ENCODE results near the gene DNM2. TPM values are rescaled to one million over a fixed set of nuclear protein-coding genes. Genes with fewer than 3 reads are reported as not detected.
A peak's percentile ranks its signal among the peaks of the same experiment; 100 is the strongest.
"Not testable (repeated sequence)": the region's sequence is repeated elsewhere in the genome, so short reads cannot be mapped to it uniquely, and the experiment has no call there.

DNM2 gene
- polyA plus RNA-seq, 4 donors: 130 to 145 (median 136) TPM

DNA sequence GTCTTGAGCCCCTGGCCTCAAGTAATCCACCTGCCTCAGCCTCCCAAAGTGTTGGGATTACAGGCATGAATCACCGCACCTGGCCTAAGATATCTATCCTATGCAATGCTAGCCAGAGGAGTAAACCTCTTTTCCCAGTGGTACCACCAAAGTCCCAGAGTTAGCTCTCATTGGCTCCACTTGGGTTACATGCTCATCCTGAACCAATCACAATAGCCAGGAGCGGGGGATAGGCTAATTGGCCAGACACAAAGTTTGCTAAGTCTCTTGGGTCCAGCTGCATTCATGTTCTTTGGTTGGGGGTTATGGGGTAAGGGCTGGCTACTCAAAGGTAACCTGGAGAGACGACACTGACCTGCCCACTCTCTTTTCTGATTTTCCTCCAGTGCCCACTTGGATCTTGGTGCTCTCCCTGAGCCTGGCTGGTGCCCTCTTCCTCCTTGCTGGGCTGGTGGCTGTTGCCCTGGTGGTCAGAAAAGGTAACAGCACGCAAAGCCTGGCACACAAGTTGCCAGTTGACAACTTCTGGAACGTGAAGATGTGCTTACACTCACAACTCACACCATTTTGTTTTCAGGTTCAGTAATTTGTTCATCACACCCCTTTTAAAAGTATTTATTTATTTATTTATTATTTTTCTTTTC is 138.1 kb downstream of the DNM2 start:
- no peak for DNase-seq (ENCODE audit: low read depth in 4 of 4, low spot score in 3 of 4)

DNA sequence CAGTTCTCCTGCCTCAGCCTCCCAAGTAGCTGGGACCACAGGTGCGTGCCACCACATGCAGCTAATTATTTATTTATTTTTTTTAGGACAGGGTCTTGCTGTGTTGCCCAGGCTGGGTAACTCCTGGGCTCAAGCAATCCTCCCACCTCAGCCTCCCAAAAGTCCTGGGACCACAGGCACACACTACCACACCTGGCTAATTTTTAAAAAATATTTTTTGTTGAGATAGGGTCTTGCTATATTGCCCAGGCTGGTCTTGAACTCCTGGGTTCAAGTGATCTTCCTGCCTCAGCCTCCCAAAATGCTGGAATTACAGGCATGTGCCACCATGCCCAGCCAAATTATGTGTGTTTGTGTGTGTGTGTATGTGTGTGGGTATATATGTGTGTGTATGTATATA is 139.0 kb downstream of the DNM2 start:
- not testable (repeated sequence) for DNase-seq (ENCODE audit: low read depth in 4 of 4, low spot score in 3 of 4)

DNA sequence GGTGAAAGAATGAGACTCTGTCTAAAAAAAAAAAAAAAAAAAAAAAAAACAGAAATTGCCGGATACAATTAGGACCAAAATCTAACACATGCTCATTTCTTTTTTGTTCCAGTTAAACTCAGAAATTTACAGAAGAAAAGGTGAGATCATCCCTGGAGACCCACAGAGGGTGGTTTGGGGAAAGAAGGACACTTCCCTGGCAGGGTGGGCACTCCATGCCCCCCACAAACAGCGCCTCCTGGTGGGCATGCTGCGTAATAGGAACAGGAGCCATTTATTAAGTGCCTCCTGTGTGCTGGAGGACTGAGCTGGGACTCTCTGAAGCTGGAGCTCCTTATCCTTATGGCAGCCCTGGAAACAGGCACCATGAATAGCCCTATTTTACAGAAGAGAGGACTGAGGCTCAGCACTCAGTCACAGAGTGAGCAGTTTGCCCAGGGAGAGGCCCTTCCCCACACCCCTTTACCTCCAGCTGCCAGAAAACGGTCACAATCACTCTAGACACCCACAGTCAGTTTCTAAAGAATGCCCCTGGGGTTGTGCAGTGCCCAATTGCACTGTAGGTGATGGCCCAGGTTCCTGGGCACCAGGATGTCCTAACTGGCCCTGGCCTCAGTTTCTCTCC is 140.4 kb downstream of the DNM2 start:
- no peak for DNase-seq (ENCODE audit: low read depth in 4 of 4, low spot score in 3 of 4)

DNA sequence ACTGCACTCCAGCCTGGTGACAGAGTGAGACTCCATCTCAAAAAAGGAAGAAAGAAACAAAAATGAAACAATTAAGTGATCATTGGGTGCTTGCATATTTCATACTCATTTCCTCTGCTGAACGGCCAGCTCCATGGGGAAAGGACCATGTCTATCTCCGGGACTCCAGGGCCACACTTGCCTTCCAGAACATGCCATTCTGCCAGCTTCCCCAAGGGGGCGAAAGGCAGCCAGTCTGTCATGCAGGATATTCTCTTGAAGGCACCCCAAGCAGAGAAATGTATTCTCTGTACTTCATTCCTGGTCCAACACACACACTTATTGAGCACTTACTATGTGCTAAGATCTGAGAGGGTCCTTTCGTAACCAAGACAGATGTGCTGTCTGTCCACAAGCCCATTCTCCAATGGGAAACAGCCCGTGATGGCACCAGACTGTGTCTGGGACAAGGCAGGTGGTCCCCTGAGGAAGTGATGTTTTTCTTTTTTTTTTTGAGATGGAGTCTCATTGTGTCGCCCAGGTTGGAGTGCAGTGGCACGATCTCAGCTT is 143.3 kb downstream of the DNM2 start:
- no peak for DNase-seq (ENCODE audit: low read depth in 4 of 4, low spot score in 3 of 4)

DNA sequence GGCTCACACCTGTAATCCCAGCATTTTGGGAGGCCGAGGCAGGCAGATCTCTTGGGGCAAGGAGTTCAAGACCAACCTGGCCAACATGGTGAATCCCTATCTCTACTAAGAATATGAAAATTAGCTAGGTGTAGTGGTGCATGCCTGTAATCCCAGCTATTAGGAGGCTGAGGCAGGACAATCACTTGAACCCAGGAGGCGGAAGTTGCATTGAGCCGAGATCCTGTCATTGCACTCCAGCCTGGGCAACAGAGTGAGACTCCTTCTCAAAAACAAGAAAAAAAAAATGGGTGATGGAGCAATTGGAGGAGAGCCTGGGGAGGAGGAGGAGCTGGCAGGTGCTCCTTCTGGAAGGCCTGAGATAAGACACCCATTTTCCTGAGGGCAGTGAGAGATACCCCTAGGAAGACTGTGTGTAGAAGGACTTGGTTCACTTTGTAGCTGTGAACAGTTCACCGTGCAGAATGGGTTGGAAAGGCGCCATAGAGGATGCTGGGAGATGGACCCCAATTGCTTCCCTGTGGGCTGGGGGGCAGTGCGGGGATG is 144.8 kb downstream of the DNM2 start:
- no peak for DNase-seq (ENCODE audit: low read depth in 4 of 4, low spot score in 3 of 4)

DNA sequence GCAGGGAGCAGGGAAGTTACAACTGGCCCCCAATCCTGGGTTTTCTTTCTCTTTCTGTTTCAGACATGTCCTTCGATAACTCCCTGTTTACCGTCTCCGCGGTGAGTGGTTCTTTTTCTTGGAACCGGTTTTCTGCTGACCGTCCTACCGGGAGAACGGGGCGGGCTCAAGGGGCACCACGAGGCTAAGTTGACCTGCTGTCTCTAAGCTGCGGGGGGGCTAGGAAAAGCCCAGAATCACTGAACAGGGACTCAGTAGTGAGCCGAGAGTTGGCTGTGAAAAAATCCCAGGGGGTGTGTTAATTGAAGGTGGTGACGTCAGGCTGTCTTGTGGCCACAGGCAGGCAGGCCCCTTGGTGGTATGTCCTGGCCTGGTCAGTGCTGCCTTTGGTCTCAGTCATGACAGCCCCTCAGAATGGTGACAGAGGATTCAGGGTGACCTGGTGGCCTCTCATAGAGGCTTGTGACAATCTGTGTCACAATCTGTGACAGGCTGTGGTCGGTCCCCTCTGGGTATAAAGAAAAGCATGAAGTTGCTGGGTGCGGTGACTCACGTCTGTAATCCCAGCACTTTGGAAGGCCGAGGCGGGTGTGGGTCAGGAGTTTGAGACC is 145.3 kb downstream of the DNM2 start:
- no peak for DNase-seq (ENCODE audit: low read depth in 4 of 4, low spot score in 3 of 4)

DNA sequence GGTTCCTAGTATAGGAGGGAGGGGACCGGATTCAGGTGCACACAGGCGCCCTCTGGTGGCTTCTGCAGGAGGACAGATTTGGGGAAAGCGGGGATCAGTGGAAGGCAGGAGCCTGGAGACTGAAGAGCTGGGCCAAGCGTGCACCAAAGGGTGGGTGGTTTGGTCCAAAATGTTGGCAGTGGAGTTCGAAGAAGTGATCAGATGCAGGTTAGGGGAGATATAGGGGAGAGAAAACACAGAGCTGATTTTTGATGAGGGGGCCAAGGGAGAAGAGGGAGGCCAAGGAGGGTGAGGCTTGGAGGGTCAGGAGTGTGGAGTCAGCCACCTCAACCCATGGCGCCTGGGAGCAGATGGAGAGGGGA is 146.6 kb downstream of the DNM2 start:
- DNase-seq (ENCODE audit: low read depth in 4 of 4, low spot score in 3 of 4): peak in 3 of 4 donors; percentile 61 to 75 (median 65)

DNA sequence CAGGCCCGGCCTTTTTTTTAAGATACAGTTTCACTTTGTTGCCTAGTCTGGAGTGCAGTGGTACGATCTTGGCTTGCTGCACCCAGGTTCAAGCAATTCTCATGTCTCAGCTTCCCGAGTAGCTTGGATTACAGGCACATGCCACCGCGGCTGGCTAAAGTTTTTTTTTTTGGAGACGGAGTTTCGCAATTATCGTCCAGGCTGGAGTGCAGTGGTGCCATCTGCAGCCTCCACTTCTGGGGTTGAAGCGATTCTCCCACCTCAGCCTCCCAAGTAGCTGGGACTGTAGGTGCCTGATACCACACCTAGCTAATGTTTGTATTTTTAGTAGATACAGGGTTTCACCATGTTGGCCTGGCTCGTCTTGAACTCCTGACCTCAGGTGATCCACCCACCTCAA is 148.6 kb downstream of the DNM2 start:
- DNase-seq (ENCODE audit: low read depth in 4 of 4, low spot score in 3 of 4): no peak

DNA sequence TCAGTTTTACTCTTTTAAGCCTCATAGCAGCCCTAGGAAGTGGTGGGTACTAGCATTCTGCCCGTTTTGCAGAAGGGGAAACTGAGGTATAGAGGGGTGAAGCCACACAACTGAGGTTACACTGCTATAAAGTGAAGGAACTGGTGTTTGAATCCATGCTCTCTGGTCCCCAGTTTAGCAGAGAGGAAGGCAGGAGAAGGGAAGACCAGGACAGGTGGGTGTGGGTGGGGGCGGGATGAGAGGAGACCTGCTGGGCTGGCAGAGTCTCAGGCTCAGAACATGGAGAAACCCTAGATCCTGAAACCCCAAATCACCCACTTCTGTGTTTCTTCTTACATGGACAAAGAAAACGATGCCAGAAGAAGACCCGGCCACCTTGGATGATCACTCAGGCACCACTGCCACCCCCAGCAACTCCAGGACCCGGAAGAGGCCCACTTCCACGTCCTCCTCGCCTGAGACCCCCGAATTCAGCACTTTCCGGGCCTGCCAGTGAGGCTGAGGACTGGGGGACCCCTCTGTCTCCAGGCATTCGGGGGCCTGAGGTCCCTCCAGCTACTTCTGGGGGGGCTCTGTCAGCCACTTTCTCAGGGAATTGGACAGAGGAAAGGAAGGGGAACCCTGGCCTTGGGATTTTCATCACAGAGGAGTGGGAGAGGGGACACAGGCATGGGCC is 151.1 kb downstream of the DNM2 start:
- DNase-seq (ENCODE audit: low read depth in 4 of 4, low spot score in 3 of 4): no peak

DNA sequence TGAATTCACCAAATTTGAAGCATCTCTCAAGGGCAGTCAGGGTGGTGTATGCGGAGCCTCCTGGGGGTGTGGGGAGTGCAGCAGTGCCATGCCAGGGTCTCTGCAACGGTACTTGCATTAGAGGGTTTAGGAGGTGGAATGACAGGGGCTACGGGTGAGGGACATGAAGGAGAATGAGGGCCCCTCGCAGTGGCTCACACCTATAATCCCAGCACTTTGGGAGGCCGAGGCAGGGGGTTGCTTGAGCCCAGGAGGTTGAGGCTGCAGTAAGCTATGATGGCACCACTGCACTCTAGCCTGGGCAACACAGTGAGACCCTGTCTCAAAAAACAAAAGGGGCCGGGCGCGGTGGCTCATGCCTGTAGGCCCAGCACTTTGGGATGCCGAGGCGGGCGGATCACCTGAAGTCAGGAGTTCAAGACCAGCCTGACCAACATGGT is 152.0 kb downstream of the DNM2 start:
- not testable (repeated sequence) for DNase-seq (ENCODE audit: low read depth in 4 of 4, low spot score in 3 of 4)

DNA sequence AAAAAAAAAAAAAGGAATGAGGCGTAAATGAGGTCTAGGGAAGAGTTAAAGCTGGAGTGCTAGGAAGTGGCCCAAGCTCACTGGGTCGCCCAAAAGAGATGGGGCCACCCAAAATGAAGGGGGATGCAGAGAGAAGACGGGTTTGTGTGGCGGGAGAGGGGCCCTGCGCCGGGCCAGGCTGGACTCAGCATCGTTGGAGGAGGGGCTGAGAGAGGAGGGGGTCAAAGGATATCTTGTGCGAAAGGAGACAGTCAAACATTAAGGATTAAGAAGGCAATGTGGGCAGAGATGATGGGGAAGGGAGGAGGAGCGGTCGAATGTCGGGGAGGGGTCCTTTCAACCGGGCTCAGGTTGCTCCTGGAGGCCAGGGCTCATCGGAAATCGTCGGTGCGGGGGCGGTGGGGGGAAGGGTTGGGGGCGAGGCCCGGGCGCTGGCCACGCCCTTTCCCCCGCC is 152.6 kb downstream of the DNM2 start:
- DNase-seq (ENCODE audit: low read depth in 4 of 4, low spot score in 3 of 4): peak in 1 of 4 donors; percentile 72

DNA sequence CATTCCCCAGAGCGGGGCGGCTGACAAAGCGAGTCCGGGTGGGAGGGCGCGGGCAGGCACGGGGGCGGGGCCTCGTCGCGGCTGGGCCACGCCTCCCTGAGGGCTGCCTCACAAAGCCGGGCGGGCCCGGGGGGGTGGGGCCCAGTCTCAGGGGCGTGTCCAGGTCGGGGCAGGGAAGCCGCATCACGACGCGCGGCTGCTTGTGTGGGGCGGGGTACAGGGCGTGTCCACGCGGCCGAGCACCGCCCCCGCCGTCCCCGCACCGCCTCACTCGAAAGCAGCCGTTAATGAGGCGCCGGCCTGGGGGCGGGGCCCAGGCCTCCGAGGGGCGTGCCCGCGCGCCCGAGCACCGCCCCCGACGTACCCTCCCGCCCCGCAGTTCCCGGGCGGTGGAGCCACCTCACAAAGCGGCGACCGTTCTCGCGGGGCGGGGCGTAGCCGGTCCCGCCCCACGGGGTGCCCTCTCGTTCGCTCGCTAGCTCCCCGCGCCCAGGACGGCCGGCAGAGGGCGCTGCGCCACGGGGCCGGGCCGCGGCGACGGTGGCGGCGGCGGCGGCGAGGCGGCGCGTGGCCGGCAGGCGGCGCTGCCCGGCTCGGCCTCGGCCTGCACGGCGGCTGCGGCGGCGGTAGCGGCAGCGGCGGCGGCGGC is 153.2 kb downstream of the DNM2 start, which contains the start of gene CARM1:
Gene CARM1 (plus strand): TSS at position 599 of the 649 bp plus-strand sequence. CDS start 150 bp downstream, outside the sequence.
- DNase-seq (ENCODE audit: low read depth in 4 of 4, low spot score in 3 of 4): peak; percentile 94 to 96 (median 95)

DNA sequence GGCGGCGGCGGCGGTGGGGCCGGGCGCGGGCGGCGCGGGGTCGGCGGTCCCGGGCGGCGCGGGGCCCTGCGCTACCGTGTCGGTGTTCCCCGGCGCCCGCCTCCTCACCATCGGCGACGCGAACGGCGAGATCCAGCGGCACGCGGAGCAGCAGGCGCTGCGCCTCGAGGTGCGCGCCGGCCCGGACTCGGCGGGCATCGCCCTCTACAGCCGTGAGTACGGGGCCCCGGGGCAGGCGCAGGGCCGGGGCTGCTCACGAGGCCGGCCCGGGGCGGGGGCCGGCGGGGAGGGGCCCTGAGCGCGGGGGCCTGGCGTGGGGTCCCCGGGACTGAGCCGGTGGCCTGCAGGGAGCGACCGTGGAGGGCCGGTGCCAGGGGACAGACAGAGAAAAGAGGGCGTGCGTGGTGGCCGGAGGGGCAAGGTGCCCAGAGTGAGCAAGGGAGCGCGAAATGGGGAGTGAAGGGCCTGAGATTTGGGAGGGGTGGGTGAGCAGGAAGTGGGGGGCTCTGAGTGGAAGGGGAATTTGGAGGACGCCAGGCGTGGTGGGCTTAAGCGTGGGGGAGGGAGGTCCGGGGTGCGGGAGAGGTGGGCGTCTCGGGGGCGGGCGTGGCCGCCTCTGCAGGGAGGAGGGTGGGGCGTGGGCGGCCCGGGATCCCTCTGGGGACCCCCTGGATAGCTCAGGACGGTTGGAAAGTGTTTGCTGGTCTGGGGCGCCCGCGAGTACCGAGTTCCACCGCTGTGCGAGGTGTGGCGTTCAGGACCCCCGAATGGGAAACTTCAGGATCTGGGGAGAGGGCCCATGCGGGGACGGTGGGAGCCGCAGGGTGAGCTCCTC is 154.0 kb downstream of the DNM2 start:
- no peak for DNase-seq (ENCODE audit: low read depth in 4 of 4, low spot score in 3 of 4)

DNA sequence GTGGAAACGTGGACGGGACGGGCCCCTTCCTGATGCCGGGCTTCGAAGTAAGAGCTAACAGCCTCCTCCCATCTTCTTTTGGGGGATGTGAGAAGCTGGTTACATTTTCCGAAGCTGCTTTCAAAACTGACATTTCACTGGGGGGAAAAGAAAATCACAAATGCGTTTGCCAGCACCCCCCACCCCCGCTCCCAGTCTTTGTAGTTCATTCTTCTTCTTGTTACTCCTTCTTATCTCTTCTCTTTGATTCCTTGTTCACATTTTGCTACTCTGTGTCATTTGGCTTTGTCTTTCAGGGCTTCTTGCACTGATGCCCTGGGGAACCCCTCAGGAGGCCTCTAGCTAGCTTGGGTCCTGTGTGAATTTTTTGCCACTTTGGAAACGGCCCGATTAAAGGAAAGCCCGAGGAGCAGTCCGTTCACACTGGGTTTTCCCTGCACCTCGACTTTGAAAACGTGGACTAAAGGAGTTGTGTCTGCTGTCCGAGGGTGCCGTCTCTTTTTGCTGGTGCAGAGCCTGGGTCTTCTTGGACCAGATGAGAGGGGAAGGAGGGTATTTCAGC is 154.7 kb downstream of the DNM2 start:
- no peak for DNase-seq (ENCODE audit: low read depth in 4 of 4, low spot score in 3 of 4)

DNA sequence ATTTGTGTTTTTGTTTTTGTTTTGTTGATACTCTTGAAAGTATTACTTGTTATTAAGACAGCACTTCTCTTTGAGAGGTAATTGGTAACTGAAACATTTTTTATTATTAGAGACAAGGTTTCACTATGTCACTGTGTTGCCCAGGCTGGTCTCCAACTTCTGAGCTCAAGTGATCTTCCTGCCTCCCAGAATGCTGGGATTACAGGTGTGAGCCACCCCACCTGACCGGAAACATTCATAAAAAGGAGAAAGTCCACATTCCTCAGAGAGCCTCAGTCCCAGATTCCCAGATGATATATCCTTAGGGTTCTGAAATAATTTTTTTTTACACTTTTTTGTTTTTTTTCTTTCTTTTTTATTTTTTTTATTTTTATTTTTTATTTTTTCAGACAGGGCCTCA is 156.1 kb downstream of the DNM2 start:
- no peak for DNase-seq (ENCODE audit: low read depth in 4 of 4, low spot score in 3 of 4)

DNA sequence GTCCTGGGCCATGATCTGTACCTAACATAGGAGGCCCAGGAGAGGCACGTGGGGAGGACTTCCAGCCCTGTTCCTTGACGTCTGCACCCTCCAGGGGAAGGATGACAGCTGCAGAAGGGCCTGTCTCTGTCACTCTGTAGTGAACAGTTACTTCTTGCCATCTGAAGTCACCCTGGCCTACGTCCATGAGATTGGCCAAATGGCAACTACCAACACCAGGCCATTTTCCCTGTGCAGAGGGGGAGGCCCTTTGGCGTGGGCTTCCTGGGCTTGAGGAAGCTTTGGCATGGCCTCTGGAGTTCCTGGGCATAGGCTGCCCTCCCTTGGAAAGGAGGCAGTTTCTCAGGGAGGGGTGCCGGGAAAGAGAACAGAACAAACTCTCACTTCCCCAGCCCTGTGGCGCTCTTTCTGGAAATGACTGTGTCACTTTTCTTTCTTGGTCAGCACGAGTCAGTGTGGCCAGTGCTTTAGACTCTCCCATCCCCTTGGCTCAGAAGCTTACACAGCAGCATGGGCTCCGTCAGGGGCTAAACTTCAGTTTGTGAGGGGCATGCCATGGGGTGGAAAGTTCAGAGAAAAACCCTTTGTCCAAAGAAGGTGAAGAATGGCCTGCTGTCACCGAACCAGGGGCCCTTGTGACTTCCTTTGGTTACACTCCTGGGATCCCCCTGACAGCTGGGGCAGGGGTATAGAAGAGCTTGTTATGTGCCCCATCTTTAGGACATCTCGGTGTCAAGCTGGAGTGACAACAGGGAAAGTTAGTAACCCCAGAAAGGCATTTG is 158.8 kb downstream of the DNM2 start:
- DNase-seq (ENCODE audit: low read depth in 4 of 4, low spot score in 3 of 4): no peak

DNA sequence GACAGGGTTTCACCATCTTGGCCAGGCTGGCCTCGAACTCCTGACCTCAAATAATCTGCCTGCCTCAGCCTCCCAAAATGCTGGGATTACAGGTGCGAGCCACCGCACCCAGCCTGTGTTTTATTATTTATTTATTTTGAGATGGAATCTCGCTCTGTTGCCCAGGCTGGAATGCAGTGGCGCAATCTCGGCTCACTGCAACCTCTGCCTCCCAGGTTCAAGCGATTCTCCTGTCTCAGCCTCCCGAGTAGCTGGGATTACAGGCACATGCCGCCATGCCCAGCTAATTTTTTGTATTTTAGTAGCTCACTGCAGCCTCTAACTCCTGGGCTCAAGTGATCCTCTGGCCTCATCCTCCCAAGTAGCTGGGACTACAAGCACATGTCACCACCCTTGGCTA is 159.7 kb downstream of the DNM2 start:
- DNase-seq (ENCODE audit: low read depth in 4 of 4, low spot score in 3 of 4): not testable (repeated sequence)

DNA sequence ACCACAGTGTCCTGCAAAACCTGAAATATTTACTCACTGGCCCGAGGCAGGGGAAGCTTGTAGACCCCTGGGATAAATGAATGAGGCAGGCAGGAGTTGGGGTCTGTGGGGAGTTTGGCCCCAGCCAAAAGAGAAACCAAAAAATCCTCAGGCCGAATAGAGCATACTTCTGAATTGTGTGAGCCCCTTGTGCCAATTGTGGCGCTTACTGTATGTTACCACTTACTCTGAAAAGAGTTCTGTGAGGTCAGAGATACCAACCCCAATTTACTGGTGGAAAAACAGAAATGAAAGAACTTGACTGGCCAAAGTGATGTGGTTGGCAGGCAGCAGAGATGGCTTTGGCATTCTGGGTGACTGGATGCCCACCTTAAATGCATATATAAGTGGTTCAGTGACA is 160.4 kb downstream of the DNM2 start:
- no peak for DNase-seq (ENCODE audit: low read depth in 4 of 4, low spot score in 3 of 4)
